Activated T-cell treated with anti-CD3 and anti-CD28 coated beads, Interleukin-2, amount 50 U/mL, for 4 hours (primary cell): Measurements from ENCODE around the gene ANKRD36C. TPM values are rescaled to one million over a fixed set of nuclear protein-coding genes. Genes with fewer than 3 reads are reported as not detected.
"Not testable (repeated sequence)": the region's sequence is repeated elsewhere in the genome, so short reads cannot be mapped to it uniquely, and the experiment has no call there.

ENCODE experiments used
- ATAC-seq, 2 donors: fragments of 200-7000 bp; cut with Tn5 transposase; one replicate each; pipeline ENCODE4 v1.10.0; 2021
- DNase-seq: peaks from one replicate; pipeline ENCODE4 v3.0.0-alpha.2; 2020
- H3K27me3 Mint-ChIP-seq: one replicate; pipeline ENCODE4 v1.8.0; 2021; ENCODE audit warnings: low read depth, mixed read lengths
- H3K36me3 Mint-ChIP-seq: one replicate; pipeline ENCODE4 v1.8.0; 2022; ENCODE audit warnings: mixed read lengths; ENCODE audit not compliant: insufficient read depth
- H3K4me1 Mint-ChIP-seq: one replicate; pipeline ENCODE4 v1.8.0; 2021; ENCODE audit warnings: low read depth, mixed read lengths
- H3K4me3 Mint-ChIP-seq: one replicate; pipeline ENCODE4 v1.8.0; 2021; ENCODE audit warnings: mild to moderate bottlenecking, moderate library complexity, mixed read lengths
- H3K9me3 Mint-ChIP-seq: one replicate; pipeline ENCODE4 v1.8.0; 2021; ENCODE audit warnings: mixed read lengths
- total RNA-seq, 3 donors: library from RNA; stranded (reverse); gene quantifications; one replicate each; pipeline ENCODE4 v1.2.1, GENCODE V29; 2021

The ANKRD36C gene
- total RNA-seq, 3 donors from 2014 or later: 18.5 to 20.6 (median 20.5) TPM

DNA sequence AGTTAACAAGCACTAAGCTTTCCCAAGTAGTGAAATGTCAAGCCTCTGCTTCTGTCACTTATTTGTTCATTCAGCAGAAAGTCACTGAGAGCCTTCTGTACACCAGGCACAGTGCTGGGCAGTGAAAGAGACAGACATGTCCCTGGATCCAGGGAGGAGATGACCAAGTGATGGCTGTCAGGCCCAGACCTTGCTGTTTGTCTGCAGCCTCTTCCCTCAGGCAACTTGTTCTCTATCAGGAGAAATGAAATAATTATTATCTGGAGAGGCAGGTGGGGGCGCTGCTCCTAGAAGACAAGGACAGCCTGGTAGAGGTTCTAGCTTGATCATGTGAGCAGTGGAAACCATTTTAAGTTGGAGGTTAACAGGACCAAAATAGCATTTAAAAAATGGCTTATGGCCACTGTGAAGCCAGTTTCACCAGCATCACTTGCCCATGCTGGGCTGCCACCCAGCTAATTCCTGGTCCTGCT lies 21.2 kb upstream of the ANKRD36C start:
- not testable (repeated sequence) for H3K4me3 Mint-ChIP-seq, H3K27me3 Mint-ChIP-seq, ATAC-seq, H3K36me3 Mint-ChIP-seq, DNase-seq, H3K9me3 Mint-ChIP-seq
- peaks cover 10% of the 10 kb centered on the region for H3K4me1 Mint-ChIP-seq

DNA sequence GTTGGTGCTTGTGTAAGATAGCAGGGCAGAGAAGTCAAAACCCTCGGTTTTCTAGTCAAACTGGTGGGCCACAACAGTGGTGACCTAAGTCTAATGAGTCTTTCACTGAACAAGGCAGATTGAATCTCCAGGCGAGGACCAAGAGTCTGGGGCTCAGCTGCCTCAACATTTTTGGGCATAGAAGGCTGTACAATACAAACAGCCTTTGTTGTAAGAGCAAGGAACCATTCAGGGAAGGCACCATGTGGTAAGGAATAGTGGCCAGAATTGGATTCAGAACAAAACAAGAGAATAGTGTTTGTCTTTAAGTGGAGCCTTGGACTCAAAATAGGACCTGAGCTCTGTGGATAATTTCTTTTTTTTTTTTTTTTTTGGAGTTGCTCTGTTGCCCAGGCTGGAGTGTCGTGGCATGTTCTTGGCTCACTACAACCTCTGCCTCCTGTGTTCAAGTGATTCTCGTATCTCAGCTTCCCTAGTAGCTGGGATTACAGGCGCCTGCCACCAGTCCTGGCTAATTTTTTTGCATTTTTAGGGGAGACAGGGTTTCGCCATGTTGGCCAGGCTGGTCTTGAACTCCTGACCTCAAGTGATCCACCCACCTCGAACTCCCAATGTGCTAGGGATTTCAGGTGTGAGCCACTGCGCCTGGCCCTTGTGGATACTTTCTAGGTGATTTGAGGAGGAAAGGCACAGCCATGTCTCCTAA lies 20.6 kb upstream of the ANKRD36C start:
- not testable (repeated sequence) for H3K4me3 Mint-ChIP-seq, ATAC-seq, H3K9me3 Mint-ChIP-seq, H3K27me3 Mint-ChIP-seq, DNase-seq, H3K36me3 Mint-ChIP-seq
- H3K4me1 Mint-ChIP-seq: peaks cover 10% of the 10 kb centered on the region

DNA sequence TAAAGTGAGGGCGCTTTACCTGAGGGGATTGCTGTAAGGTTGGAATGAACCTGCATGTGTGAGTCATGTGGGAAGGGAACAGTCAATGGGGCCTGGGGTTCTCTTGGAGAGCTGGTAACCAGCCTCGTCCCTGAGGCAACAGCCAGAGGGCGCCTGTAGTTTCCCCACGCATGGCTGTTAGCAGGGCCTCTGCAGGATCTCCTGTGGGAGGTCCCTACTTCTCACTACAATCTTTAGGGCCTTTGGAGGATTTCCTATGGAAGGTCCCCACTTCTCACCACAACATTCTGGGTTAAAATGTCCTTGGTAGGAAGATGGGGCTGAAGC lies 19.5 kb upstream of the ANKRD36C start:
- H3K4me1 Mint-ChIP-seq: peaks cover 10% of the 10 kb centered on the region
- H3K9me3 Mint-ChIP-seq, DNase-seq, H3K36me3 Mint-ChIP-seq: not testable (repeated sequence)
- peaks cover 12% of the 10 kb centered on the region for H3K27me3 Mint-ChIP-seq
- ATAC-seq: peak in 1 of 2 donors; percentile 1
- peak overlapping the region; percentile 64 for H3K4me3 Mint-ChIP-seq

DNA sequence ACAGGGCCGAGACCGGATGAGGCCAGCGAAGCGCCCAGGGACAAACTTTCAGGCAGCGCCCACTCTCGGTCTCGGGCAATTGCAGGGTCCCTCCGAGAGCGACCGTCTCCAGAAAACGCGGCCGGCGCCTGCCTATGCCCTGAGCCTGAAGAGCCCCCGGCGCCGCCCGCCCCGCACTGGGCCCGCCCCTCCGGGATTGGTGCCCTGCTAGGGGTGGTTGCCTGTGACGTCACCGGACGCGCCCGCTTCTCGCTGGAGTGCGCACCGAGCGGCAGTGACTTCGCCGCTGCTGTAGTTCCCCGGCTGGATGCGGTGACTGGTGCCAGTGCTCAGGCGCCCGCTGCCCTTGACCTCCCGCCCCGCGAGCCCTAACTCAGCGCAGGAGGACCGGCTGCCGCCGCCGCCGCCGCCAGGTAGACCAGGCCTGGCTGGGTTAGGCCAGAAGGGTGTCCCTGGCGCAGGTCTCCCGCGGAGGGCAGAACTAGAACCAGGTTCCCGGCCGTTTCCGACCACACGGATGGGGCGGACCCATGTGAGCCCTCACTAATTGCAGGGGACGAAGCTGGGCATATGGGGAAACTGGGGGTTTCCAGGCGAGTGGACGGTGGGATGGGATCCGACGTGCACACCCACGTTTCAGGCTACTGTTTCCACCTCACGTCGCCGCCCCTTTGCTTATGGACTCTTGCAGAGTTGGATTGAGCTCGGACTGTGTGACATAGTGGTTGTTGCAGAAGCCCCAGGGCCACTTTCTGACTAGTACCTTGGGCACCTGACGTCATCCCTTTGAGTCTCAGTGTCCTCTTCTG lies 18.9 kb upstream of the ANKRD36C start:
- H3K4me3 Mint-ChIP-seq: peak overlapping the region; percentile 79
- DNase-seq: peak; percentile 97
- peaks cover 14% of the 10 kb centered on the region for H3K27me3 Mint-ChIP-seq
- not testable (repeated sequence) for H3K36me3 Mint-ChIP-seq, H3K9me3 Mint-ChIP-seq
- ATAC-seq: peak; percentile 100
- H3K4me1 Mint-ChIP-seq: peaks cover 10% of the 10 kb centered on the region

DNA sequence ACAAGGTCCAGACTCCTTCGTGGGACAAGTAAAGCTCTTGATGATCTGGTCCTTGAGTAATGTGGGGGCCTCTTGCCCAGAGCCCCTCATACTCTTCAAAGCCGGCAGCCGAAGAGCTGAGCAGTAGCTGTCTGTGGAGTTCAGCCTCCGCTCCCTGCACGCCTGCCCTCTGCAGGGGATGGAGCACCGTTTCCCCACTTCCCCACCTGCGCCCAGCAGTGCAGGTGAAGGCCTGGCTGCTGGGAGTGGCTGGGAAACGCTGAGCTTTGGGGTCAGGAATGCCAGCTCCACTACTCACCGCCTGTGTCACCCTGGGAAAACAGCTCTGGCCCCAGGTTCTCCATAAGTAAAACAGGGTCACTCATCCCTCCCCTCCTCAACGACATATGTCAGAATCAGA lies 18.2 kb upstream of the ANKRD36C start:
- H3K9me3 Mint-ChIP-seq, DNase-seq, H3K36me3 Mint-ChIP-seq: not testable (repeated sequence)
- H3K4me3 Mint-ChIP-seq: peak overlapping the region; percentile 79
- peaks cover 20% of the 10 kb centered on the region for H3K27me3 Mint-ChIP-seq
- peak in 1 of 2 donors; percentile 3 for ATAC-seq
- H3K4me1 Mint-ChIP-seq: peaks cover 10% of the 10 kb centered on the region

DNA sequence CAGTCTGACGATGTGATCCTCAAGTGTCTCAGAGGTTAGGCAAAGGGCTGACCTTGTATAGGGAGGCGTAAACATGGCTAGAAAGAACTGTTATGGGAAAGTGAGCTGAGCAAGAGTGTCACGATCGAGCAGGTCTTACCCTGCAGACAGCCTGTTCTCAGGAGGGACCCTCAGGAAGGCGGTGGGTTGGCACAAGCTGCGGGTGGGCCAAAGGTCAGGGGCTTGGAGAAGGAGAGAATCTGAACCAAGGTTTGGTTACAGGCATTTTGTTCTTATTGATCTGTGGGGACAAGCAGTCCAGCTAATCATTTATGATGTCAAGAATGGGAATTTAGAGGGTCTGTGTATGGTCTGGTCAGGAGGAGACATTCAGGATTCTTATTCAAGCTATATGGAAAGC lies 16.4 kb upstream of the ANKRD36C start:
- H3K4me3 Mint-ChIP-seq: peak overlapping the region; percentile 6
- not testable (repeated sequence) for H3K9me3 Mint-ChIP-seq, DNase-seq, H3K36me3 Mint-ChIP-seq, ATAC-seq
- peaks cover 24% of the 10 kb centered on the region for H3K27me3 Mint-ChIP-seq
- peaks cover 10% of the 10 kb centered on the region for H3K4me1 Mint-ChIP-seq

DNA sequence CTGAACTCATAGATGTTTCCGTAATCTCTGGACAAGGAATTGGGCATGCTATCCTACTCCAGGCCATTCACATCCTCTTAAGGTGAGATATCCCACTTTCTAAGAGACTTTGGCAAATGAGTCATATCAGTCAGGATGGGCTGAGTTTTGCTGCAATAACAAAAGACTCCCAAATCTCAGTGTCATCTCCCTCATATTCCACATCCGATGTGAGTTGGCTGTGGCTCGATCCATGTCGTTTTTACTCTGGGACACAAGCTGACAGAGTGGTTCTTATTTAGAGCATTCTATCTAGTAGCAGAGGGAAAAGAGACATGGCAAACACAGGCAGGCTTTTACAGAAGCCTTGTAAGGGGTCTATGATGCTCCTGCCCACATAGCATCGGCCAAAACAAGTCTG lies 14.6 kb upstream of the ANKRD36C start:
- DNase-seq, H3K4me1 Mint-ChIP-seq, ATAC-seq, H3K4me3 Mint-ChIP-seq, H3K36me3 Mint-ChIP-seq, H3K9me3 Mint-ChIP-seq: not testable (repeated sequence)
- H3K27me3 Mint-ChIP-seq: peaks cover 24% of the 10 kb centered on the region

DNA sequence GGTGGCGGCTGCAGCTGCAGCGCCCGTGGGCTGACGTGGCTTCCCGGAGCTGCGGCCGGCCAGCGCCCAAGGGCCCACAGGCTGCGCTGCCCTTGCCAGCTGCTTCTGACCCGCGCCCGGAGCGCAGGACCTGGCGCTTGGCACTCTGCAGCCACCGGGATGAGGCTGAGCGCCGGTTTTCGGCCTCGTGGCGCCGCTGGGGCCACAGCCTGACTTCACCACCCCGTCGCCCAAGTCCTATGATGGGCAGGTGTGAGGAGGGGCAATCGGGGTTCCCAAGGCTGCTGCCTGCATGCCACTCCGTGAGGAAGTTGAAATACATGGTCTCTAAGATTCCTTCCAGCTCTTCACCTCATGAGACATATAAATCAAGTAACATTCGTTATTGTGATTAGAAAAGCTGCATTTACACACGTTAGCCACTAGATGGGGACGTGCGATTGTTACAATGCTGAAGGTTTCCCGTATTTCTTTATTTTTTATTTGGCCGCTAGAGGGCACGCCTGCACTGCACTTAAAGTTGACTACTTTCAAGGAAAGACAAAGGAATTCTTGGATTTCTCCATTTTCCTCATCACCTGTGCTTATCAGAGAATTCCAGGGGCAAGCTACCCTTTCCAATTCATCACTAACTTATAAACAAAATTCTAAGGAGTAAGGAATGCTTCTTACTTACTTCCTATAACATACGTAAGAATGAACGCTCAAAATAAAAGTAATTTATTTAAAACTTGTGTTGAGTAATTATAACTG lies 1.1 kb upstream of the ANKRD36C start:
- H3K27me3 Mint-ChIP-seq: peaks cover 20% of the 10 kb centered on the region
- H3K4me3 Mint-ChIP-seq: peak overlapping the region; percentile 86
- DNase-seq (peak; percentile 43), ATAC-seq (peak; percentile 44 to 56)
- H3K9me3 Mint-ChIP-seq, H3K36me3 Mint-ChIP-seq, H3K4me1 Mint-ChIP-seq: not testable (repeated sequence)

DNA sequence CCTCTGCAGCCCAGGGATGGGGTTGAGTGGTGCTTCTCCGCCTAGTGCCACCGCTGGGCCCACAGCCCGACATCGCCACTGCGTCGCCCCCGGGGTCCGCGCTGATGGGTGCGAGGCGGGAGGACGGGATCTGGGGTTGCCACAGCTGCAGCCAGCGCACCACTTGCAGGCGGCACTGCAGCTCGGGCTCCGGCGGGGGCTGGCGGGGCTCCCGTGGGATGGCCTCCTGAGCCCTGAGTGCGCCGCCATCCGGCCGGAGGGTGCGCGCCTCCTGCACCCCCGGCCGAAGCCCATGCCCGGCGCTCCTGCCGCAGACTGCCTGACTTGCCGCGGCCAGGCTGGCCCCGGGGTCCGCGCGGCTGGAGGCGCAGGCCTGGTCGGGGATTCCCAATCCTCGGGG lies 478 bp upstream of the ANKRD36C start:
- H3K27me3 Mint-ChIP-seq: peaks cover 20% of the 10 kb centered on the region
- peak; percentile 59 to 66 for ATAC-seq
- not testable (repeated sequence) for H3K36me3 Mint-ChIP-seq, H3K9me3 Mint-ChIP-seq, DNase-seq, H3K4me1 Mint-ChIP-seq
- H3K4me3 Mint-ChIP-seq: peak overlapping the region; percentile 97

DNA sequence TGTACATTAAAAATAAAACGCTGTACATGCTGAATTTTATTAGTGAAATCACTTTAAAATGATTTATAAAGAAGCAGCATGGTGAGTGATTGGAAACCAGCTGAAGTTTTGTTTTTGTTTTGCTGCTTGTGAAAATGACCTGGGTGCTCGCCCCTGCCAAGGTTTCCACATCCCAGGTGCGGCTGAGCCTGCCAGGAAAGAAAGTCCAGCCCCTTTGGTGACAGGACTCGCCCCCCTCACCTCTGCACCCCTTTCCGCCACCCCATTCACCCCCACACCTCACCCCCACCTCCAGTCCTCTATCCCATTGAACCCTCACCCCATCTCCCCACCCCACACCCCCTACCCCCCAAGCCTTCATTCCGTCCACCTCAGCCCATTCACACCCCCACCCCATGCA lies 740 bp downstream of the ANKRD36C start:
- not testable (repeated sequence) for ATAC-seq, H3K4me1 Mint-ChIP-seq, H3K36me3 Mint-ChIP-seq, DNase-seq, H3K9me3 Mint-ChIP-seq
- Mint-ChIP-seq H3K4me3 (peak overlapping the region; percentile 51), H3K27me3 (peaks cover 19% of the 10 kb centered on the region)

DNA sequence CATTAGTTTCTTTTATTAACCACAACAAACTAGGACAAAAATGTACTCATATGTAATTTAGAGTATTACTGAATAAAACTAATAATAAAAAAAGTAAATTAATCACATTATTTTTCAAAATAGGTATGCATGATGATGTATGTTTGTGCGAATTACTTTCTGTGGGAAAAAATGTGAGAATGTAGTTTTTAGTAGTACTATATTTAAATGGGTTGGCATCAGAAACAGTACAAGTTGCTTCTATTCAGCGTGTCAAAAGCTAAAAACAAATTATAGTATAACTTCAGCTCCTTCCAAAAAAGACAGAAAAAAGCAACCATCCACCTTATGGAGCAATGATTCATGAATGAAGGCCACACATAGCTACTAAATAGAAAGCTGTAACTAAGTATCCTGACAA lies 40.0 kb downstream of the ANKRD36C start:
- not testable (repeated sequence) for H3K4me1 Mint-ChIP-seq

DNA sequence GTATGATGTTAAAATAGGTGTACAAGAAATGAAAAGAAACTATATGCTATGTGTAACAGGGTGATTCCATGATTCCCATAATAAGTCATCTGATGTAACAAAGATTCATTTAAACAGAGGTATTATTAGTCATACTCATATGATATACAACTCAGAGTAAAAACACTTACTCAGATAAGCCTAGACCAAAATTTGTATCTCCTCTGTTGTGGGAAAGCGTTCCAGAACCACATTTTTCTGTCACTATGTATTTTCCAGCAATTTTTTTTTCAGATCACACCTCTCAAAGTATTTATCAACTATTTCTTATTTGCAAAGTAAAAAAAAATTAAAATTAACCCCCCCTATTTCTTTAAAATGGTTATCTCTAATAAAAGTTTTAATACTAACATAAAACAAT lies 43.6 kb downstream of the ANKRD36C start:
- not testable (repeated sequence) for H3K27me3 Mint-ChIP-seq, H3K9me3 Mint-ChIP-seq, H3K4me3 Mint-ChIP-seq, DNase-seq, H3K4me1 Mint-ChIP-seq, ATAC-seq
- peaks cover 15% of the 10 kb centered on the region for H3K36me3 Mint-ChIP-seq

More for the DNA sequence above, 40.0 kb downstream of the ANKRD36C start:
- not testable (repeated sequence) for H3K27me3 Mint-ChIP-seq, DNase-seq, H3K4me3 Mint-ChIP-seq, ATAC-seq, H3K9me3 Mint-ChIP-seq
- peaks cover 14% of the 10 kb centered on the region for H3K36me3 Mint-ChIP-seq

DNA sequence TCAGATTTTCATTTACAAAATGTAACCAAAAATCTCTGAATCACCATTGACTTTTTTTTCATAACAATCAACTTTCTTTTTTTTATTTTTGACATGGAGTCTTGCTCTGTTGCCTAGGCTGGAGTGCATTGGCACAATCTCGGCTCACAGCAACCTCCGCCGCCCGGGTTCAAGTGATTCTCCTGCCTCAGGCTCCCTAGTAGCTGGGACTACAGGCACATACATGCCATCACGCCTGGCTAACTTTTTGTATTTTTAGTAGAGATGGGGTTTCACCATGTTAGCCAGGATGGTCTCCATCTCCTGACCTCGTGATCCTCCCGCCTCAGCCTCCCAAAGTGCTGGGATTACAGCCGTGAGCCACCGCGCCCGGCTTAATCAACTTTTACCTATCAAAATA lies 51.7 kb downstream of the ANKRD36C start:
- not testable (repeated sequence) for DNase-seq, ATAC-seq, H3K4me3 Mint-ChIP-seq, H3K27me3 Mint-ChIP-seq, H3K4me1 Mint-ChIP-seq, H3K9me3 Mint-ChIP-seq
- H3K36me3 Mint-ChIP-seq: peaks cover 18% of the 10 kb centered on the region

DNA sequence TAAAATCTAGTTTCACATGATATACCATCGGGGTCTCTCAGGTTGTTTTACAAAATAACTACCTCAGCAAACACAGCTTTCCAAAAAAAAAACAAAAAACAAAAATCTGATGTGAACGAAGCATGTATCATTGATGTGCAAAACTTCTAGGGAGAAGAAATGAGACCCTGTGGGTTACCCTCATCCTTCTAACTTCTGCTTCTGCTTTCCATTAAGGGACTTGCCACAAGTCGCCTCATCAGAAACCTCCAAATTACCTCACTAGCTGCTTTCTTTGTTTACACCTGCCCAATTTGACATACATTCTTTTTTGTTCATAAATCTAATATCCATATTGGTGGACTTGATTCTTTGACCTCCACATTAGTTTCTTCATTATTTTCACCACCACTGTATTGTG lies 60.9 kb downstream of the ANKRD36C start:
- not testable (repeated sequence) for DNase-seq, ATAC-seq, H3K27me3 Mint-ChIP-seq, H3K4me3 Mint-ChIP-seq, H3K4me1 Mint-ChIP-seq, H3K9me3 Mint-ChIP-seq
- peaks cover 35% of the 10 kb centered on the region for H3K36me3 Mint-ChIP-seq
